ENCODE data around the gene TRHDE.

The TRHDE gene

GRCh38 chr12:72498354-72498753 lies 226.2 kb downstream of the TRHDE start (continued):
- TF ChIP-seq TSHZ2 (CRISPR knock-in tag; IDR thresholded peaks at IDR 0.05) (no peak), GLIS3 (CRISPR knock-in tag; IDR thresholded peaks at IDR 0.05) (no peak), PPARA (CRISPR knock-in tag; IDR thresholded peaks at IDR 0.05; ENCODE audit: borderline replicate concordance) (no peak)

- ATAC-seq, result no peak
- no peak for TF ChIP-seq OSR1 (CRISPR knock-in tag; IDR thresholded peaks at IDR 0.05)
- TF ChIP-seq ZFP3 (CRISPR knock-in tag; IDR thresholded peaks at IDR 0.05), result no peak
- TF ChIP-seq CSRNP3 (CRISPR knock-in tag; IDR thresholded peaks at IDR 0.05), result no peak
- TF ChIP-seq RARB (CRISPR knock-in tag; IDR thresholded peaks at IDR 0.05), result no peak
- no peak for TF ChIP-seq CSDC2 (CRISPR knock-in tag; IDR thresholded peaks at IDR 0.05)
- TF ChIP-seq BACH2 (CRISPR knock-in tag; IDR thresholded peaks at IDR 0.05; ENCODE audit: borderline replicate concordance), result no peak
- TF ChIP-seq GLIS3 (CRISPR knock-in tag; IDR thresholded peaks at IDR 0.05), result no peak
- no peak for TF ChIP-seq CREB5 (CRISPR knock-in tag; IDR thresholded peaks at IDR 0.05; ENCODE audit: low read depth)
- no peak for TF ChIP-seq ISL1 (CRISPR knock-in tag; IDR thresholded peaks at IDR 0.05)
- TF ChIP-seq ZFP30 (CRISPR knock-in tag; IDR thresholded peaks at IDR 0.05), result no peak
- TF ChIP-seq TOX (CRISPR knock-in tag; IDR thresholded peaks at IDR 0.05; ENCODE audit: borderline replicate concordance), result no peak
- no peak for TF ChIP-seq ZC3H10 (CRISPR knock-in tag; IDR thresholded peaks at IDR 0.05)
- TF ChIP-seq PPARA (CRISPR knock-in tag; IDR thresholded peaks at IDR 0.05; ENCODE audit: borderline replicate concordance), result no peak
- TF ChIP-seq TSHZ2 (CRISPR knock-in tag; IDR thresholded peaks at IDR 0.05), result no peak
- no peak for TF ChIP-seq ZNF565 (CRISPR knock-in tag; conservative IDR thresholded peaks at IDR 0.05; ENCODE audit: low read depth)
- no peak for TF ChIP-seq ARNTL (CRISPR knock-in tag; IDR thresholded peaks at IDR 0.05; ENCODE audit: borderline replicate concordance, low read depth)
These were observed 227.1 kb downstream of the TRHDE start for GRCh38 chr12:72499244-72499643.

GRCh38 chr12:72502546-72502945 lies 230.4 kb downstream of the TRHDE start:
- no peak for ATAC-seq

More at GRCh38 chr12:72502546-72502945, 230.4 kb downstream of the TRHDE start:
- no peak for TF ChIP-seq CSRNP3 (CRISPR knock-in tag; IDR thresholded peaks at IDR 0.05)
- no peak for TF ChIP-seq TSHZ2 (CRISPR knock-in tag; IDR thresholded peaks at IDR 0.05)
- no peak for TF ChIP-seq RARB (CRISPR knock-in tag; IDR thresholded peaks at IDR 0.05)
- no peak for TF ChIP-seq ESRRG (CRISPR knock-in tag; IDR thresholded peaks at IDR 0.05)
- TF ChIP-seq ZC3H10 (CRISPR knock-in tag; IDR thresholded peaks at IDR 0.05), result no peak
- no peak for TF ChIP-seq CSDC2 (CRISPR knock-in tag; IDR thresholded peaks at IDR 0.05)
- no peak for TF ChIP-seq SNAI2 (CRISPR knock-in tag; IDR thresholded peaks at IDR 0.05)
- no peak for TF ChIP-seq TOX (CRISPR knock-in tag; IDR thresholded peaks at IDR 0.05; ENCODE audit: borderline replicate concordance)
- TF ChIP-seq ZFP3 (CRISPR knock-in tag; IDR thresholded peaks at IDR 0.05), result no peak
- TF ChIP-seq ARNTL (CRISPR knock-in tag; IDR thresholded peaks at IDR 0.05; ENCODE audit: borderline replicate concordance, low read depth), result no peak
- no peak for TF ChIP-seq GLIS3 (CRISPR knock-in tag; IDR thresholded peaks at IDR 0.05)
- TF ChIP-seq POU6F1 (CRISPR knock-in tag; IDR thresholded peaks at IDR 0.05; ENCODE audit: borderline replicate concordance, low read depth), result no peak
- TF ChIP-seq ISL1 (CRISPR knock-in tag; IDR thresholded peaks at IDR 0.05), result no peak
- TF ChIP-seq ZFP30 (CRISPR knock-in tag; IDR thresholded peaks at IDR 0.05), result no peak
- TF ChIP-seq ZNF70 (CRISPR knock-in tag; IDR thresholded peaks at IDR 0.05), result no peak
